ENCODE measurements around the gene PCDHB13.
"Not testable (repeated sequence)": the region's sequence is repeated elsewhere in the genome, so short reads cannot be mapped to it uniquely, and the experiment has no call there.

The PCDHB13 gene

DNA sequence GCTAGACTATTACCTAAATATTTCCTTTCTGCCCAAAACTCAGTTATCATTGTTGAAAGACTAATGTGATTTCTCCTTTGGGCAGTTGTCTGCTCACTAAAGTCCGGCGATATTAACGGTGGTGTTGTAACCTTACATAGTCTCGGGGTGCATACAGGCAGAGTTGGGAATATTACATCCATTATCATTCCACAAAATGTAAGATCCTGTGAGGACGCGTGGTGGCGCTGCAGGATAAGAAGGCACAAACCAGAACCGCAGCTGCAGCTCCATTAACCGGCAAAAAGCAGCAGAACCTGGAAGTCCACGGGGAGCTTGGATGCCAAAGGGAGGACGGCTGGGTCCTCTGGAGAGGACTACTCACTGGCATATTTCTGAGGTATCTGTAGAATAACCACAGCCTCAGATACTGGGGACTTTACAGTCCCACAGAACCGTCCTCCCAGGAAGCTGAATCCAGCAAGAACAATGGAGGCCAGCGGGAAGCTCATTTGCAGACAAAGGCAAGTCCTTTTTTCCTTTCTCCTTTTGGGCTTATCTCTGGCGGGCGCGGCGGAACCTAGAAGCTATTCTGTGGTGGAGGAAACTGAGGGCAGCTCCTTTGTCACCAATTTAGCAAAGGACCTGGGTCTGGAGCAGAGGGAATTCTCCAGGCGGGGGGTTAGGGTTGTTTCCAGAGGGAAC lies at the start of gene PCDHB13:
TSS of gene PCDHB13 (plus strand) at position 264 of the 684 bp plus-strand sequence. CDS start at position 469, 205 bp downstream.
- TF ChIP-seq GATA2, GATA3 (IDR thresholded peaks at IDR 0.05; ENCODE audit: low read depth, low read length): not testable (repeated sequence)

DNA sequence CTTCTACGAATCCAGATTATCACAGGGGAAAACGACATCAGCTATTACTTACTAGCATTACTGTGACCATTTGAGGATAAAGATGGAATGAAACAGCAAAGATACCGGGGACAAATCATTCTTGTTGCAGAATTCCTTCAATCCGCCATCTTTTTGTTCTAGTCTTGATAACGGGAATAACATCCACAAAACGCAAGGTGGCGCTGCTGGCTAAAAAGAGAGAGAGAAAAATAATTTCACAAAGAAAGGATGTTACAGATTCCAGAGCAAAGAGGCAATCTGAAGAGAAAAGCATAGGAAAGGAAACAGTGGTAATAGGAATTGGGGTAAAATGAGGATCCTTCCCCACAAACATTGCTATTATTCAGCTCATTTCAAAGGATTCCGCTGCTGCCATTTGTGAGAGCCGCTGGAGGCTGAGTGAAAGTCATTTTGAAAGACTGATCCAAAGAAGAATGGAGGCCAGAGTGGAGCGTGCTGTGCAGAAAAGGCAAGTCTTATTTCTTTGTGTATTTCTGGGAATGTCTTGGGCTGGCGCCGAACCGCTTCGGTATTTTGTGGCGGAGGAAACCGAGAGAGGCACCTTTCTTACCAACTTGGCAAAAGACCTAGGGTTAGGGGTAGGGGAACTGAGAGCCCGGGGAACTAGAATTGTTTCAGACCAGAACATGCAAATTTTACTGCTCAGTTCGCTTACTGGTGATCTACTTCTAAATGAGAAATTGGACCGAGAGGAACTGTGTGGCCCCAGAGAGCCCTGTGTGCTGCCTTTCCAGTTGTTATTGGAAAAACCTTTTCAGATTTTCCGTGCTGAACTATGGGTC lies 41.1 kb upstream of the PCDHB13 start, which contains the start of gene PCDHB7:
TSS of gene PCDHB7 (plus strand) at position 264 of the 824 bp plus-strand sequence. CDS start at position 456, 192 bp downstream.
- no peak for TF ChIP-seq GATA2 (IDR thresholded peaks at IDR 0.05; ENCODE audit: low read depth, low read length)
- no peak for TF ChIP-seq GATA3 (IDR thresholded peaks at IDR 0.05; ENCODE audit: low read depth, low read length)

DNA sequence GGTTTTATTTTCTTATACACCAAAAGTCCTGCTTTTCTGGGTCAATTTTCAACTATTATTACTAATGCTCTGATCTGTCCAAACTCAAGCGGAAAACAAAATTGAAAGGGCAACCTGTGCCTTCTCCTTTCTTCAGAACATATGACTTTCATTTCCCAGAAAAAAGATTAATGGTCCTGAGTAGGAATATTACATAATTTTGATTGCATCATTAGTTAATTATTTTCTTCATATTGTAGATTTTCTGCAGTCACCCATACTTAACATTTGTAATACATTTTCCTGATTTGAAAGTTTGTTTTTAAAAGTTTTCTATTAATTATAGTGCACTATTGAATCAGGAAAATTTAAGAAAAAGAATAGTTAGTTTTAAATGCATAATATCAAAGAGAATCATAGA lies 37.8 kb upstream of the PCDHB13 start:
- TF ChIP-seq GATA3 (IDR thresholded peaks at IDR 0.05; ENCODE audit: low read depth, low read length) (no peak), GATA2 (IDR thresholded peaks at IDR 0.05; ENCODE audit: low read depth, low read length) (no peak)

DNA sequence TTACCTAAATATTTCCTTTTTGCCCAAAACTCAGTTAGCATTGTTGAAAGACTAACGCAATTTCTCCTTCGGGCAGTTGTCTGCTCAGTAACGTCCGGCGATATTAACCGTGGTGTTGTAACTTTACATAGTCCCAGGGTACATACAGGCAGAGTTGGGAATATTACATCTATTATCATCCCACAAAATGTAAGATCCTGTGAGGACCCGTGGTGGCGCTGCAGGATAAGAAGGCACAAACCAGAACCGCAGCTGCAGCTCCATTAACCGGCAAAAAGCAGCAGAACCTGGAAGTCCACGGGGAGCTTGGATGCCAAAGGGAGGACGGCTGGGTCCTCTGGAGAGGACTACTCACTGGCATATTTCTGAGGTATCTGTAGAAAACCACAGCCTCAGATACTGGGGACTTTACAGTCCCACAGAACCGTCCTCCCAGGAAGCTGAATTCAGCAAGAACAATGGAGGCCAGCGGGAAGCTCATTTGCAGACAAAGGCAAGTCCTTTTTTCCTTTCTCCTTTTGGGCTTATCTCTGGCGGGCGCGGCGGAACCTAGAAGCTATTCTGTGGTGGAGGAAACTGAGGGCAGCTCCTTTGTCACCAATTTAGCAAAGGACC lies 36.0 kb upstream of the PCDHB13 start, which contains the start of gene PCDHB8:
TSS of gene PCDHB8 (plus strand) at position 214 of the 615 bp plus-strand sequence. CDS start at position 459, 245 bp downstream.
- TF ChIP-seq GATA2, GATA3 (IDR thresholded peaks at IDR 0.05; ENCODE audit: low read depth, low read length): not testable (repeated sequence)

DNA sequence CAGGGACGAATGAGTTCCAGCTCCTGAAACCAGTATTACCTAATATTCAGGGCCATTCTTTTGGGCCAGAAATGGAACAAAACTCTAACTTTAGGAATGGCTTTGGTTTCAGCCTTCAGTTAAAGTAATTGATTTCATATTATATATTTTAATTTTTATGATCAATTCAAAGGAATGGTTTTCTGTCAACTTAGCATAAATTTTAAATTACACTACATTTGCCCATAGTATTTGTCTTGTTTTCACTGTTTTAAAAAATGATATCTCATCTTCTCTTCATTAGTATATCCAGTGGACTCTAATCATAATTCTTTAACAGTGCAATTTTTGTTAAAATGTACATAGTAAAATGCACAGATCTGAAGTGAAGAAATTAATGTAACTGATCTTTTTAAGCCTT lies 33.4 kb upstream of the PCDHB13 start:
- TF ChIP-seq GATA3 (IDR thresholded peaks at IDR 0.05; ENCODE audit: low read depth, low read length) (no peak), GATA2 (IDR thresholded peaks at IDR 0.05; ENCODE audit: low read depth, low read length) (no peak)

DNA sequence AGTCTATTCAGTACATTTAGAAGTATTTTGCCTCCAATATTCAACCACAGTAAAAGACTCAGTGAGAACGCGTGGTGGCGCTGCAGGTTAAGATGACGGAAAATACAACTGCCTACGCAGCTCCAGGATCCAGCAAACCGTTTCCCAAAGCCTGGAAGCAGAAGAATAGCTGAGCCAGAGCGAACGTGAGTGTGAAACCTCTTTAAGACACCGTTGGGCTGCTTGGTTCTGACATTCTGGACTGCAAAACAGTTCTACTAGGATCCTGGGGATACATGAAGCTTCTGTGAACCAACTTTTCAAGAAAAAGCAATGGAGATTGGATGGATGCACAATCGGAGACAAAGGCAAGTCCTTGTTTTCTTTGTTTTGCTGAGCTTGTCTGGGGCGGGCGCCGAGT lies 31.5 kb upstream of the PCDHB13 start, which contains the start of gene PCDHB16:
TSS of gene PCDHB16 (plus strand) at position 140 of the 400 bp plus-strand sequence. CDS start at position 313, 173 bp downstream.
- TF ChIP-seq GATA3 (IDR thresholded peaks at IDR 0.05; ENCODE audit: low read depth, low read length) (no peak), GATA2 (IDR thresholded peaks at IDR 0.05; ENCODE audit: low read depth, low read length) (no peak)

DNA sequence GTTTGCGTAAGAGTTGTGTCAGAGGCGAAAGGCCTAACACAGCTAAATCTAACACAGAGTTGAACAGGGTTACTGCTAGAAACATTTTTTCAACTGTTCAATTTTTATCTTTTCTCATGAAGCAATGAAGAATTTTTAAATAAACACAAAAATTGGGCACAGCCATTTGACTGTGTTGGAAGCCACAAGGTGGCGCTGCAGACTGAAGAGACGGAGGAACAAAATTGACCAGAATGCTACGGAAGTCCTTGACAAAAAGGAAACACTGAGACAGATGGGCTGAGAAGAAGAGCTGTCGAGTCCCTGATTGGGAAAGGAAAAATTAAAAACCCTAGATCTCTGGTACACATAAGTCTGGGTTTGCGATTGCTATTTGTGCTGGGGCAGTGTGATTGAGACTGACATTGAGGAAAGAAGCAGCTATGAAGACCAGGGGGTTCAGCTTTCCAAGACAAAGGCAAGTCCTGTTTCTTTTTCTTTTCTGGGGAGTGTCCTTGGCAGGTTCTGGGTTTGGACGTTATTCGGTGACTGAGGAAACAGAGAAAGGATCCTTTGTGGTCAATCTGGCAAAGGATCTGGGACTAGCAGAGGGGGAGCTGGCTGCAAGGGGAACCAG lies 26.7 kb upstream of the PCDHB13 start, which contains the start of gene PCDHB9:
TSS of gene PCDHB9 (plus strand) at position 265 of the 616 bp plus-strand sequence. CDS start at position 423, 158 bp downstream.
- TF ChIP-seq GATA3 (IDR thresholded peaks at IDR 0.05; ENCODE audit: low read depth, low read length) (no peak), GATA2 (IDR thresholded peaks at IDR 0.05; ENCODE audit: low read depth, low read length) (no peak)

DNA sequence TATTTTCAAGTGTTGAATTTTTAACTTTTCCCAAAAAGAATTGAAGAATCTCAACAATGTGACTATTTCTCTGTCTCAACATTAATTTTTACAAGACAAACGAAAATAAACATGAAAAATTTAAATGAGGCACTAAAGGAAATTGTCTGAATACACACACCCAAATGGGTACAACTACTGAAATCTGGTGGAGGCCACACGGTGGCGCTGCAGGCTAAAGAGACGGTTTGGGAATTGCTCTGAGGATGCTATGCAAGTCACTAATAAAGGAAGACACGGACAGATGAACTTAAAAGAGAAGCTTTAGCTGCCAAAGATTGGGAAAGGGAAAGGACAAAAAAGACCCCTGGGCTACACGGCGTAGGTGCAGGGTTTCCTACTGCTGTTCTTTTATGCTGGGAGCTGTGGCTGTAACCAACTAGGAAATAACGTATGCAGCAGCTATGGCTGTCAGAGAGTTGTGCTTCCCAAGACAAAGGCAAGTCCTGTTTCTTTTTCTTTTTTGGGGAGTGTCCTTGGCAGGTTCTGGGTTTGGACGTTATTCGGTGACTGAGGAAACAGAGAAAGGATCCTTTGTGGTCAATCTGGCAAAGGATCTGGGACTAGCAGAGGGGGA lies 21.5 kb upstream of the PCDHB13 start, which contains the start of gene PCDHB10:
TSS of gene PCDHB10 (plus strand) at position 244 of the 616 bp plus-strand sequence. CDS start at position 444, 200 bp downstream.
- TF ChIP-seq GATA3 (IDR thresholded peaks at IDR 0.05; ENCODE audit: low read depth, low read length): no peak
- no peak for TF ChIP-seq GATA2 (IDR thresholded peaks at IDR 0.05; ENCODE audit: low read depth, low read length)

DNA sequence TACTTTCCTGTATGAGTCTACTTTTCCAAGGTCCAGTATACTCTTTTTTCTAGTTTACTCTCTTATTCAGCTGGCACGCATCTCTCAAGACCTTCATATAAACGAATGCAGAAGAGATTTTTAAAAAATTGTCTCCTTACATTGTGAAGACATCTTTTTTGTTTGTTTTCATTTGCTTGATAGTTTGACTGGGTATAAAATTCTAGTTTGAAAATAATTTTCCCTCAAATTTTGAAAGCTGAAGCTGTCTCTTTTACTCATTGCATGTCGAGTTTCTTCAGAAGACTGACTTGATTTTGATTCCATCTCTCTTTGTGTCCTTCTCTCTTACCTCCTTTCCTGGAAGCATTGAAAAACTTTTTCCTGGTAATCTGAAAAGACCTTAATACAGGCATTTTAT lies 17.4 kb upstream of the PCDHB13 start:
- TF ChIP-seq GATA2 (IDR thresholded peaks at IDR 0.05; ENCODE audit: low read depth, low read length) (no peak), GATA3 (IDR thresholded peaks at IDR 0.05; ENCODE audit: low read depth, low read length) (no peak)

DNA sequence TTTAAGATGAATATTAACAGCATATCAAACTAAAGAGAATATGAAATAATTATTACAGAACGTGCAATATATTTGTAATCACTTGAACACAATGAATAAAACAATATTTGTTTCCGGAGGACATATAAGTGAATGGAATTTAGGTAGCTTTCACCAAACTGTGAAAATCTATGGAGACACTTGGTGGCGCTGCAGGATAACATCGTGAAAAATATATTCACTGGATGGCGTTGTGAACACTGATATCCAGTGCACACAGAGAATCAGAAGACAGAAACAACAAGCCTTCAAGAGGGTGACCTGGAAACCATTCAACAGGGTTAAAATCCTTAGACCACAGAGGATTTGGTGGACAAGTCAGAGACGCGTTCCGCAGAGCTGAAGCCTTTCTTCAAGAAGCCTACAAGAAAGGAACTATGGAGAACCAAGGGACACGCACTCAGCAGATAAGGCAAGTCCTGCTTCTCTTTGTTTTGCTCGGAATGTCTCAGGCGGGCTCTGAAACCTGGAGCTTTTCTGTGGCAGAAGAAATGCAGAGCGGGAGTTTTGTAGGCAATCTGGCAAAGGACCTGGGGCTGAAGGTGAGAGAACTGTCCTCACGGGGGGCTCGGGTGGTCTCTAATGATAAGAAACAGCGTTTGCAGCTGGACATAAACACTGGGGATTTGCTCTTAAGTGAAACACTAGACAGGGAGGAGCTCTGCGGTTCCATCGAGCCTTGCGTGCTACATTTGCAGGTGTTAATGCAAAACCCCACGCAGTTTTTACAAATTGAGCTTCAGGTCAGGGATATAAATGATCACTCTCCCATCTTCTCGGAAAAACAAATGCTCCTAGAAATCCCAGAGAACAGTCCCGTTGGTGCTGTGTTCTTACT lies 14.1 kb upstream of the PCDHB13 start, which contains the start of gene PCDHB11:
TSS of gene PCDHB11 (plus strand) at position 269 of the 877 bp plus-strand sequence. CDS start at position 417, 148 bp downstream.
- TF ChIP-seq GATA3 (IDR thresholded peaks at IDR 0.05; ENCODE audit: low read depth, low read length) (no peak), GATA2 (IDR thresholded peaks at IDR 0.05; ENCODE audit: low read depth, low read length) (no peak)

DNA sequence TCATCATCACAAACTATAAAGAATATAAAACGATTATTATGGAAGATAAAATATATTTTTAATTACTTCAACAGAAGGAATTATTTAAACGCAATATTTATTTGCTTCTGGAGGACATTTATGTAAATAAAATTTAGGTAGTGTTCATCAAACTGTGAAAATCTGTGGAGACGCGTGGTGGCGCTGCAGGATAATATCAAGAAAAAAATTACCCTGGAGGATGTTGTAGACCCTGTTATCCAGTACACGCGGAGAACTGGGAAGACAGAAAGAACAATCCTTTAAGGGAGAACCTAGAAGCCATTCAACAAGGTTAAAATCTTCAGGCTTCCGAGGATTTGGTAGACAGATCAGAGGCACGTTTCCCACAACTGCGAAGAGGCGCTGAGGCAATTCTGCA lies 5.2 kb upstream of the PCDHB13 start, which contains the start of gene PCDHB12:
TSS of gene PCDHB12 (plus strand) at position 242 of the 400 bp plus-strand sequence. CDS start 189 bp downstream, outside the sequence.
- TF ChIP-seq GATA2 (IDR thresholded peaks at IDR 0.05; ENCODE audit: low read depth, low read length) (no peak), GATA3 (IDR thresholded peaks at IDR 0.05; ENCODE audit: low read depth, low read length) (no peak)

Data from SH-SY5Y (cell line).